ENCODE measurements around the gene TPSAB1.
"Not testable (repeated sequence)": the region's sequence is repeated elsewhere in the genome, so short reads cannot be mapped to it uniquely, and the experiment has no call there.

The TPSAB1 gene

DNA sequence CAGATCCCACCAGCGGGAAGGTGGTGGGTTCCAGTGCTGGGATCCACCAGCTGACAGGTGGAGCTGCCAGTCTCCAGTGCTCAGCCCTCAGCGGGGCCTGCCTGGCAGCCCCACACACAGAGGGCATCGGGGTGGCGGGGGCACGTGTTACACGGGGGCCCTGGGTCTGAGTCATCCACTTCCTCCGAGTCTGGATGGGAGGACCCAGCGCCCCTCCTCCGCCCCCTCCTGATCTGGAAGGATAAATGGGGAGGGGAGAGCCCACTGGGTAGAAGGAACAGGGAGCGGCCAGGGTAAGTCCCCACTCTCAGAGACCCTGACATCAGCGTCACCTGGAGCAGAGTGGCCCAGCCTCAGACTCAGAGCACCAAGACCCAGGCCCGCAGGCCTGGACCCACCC lies at the start of gene TPSAB1:
Gene TPSAB1, plus strand, starts transcription at position 270 of the 400 bp plus-strand sequence. CDS start 234 bp downstream, outside the sequence.
- not testable (repeated sequence) for DNase-seq (ENCODE audit: low read depth, low spot score)

DNA sequence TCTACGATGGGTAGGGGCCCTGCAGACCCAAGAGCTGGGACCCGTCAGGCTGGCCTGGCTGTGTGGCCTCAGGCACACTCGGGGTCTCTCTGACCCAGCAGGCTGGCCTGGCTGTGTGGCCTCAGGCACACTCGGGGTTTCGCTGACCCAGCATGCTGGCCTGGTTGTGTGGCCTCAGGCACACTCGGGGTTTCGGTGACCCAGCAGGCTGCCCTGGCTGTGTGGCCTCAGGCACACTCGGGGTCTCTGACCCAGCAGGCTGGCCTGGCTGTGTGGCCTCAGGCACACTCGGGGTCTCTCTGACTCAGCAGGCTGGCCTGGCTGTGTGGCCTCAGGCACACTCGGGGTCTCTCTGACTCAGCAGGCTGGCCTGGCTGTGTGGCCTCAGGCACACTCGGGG lies 49.7 kb upstream of the TPSAB1 start:
- DNase-seq (ENCODE audit: low read depth, low spot score), result not testable (repeated sequence)

DNA sequence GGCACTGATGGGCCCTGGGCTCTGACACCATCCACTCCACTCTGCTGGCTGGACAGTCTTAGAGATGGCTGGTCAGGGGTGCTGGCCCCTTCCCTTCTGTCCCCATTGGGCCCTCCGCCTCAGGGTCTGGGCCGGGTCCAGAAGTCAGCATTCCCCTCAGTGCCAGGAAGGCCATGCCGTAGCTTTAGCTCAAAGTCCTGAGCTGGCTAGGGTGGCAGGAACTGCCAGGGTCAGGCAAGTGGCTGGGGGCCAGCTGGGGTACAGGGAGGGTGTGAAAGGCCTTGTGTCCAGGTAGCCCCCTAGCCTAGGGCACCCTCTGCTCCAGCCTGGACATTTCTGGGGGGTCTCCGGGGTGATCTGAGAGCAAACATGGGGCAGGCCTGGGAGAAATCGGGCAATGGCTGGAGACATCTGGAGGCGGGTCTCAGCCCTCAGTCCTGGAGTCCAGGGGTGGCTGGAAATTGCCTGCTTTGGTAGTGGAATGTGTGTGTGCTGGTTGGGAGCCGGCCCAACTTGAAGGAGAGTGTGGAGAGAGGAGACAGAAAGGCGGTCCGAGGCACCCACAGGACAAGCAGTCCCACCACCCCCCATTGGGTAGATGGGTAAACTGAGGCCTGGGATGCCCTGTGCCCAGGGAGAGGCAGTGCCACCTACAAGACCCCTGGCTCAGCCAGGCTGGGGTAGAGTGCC lies 48.0 kb upstream of the TPSAB1 start:
- DNase-seq (ENCODE audit: low read depth, low spot score), result no peak

GRCh38 chr16:1193143-1193824 lies 47.2 kb upstream of the TPSAB1 start:
- DNase-seq (ENCODE audit: low read depth, low spot score), result no peak

- no peak for DNase-seq (ENCODE audit: low read depth, low spot score)
These were observed 46.5 kb upstream of the TPSAB1 start for GRCh38 chr16:1193825-1194581.

DNA sequence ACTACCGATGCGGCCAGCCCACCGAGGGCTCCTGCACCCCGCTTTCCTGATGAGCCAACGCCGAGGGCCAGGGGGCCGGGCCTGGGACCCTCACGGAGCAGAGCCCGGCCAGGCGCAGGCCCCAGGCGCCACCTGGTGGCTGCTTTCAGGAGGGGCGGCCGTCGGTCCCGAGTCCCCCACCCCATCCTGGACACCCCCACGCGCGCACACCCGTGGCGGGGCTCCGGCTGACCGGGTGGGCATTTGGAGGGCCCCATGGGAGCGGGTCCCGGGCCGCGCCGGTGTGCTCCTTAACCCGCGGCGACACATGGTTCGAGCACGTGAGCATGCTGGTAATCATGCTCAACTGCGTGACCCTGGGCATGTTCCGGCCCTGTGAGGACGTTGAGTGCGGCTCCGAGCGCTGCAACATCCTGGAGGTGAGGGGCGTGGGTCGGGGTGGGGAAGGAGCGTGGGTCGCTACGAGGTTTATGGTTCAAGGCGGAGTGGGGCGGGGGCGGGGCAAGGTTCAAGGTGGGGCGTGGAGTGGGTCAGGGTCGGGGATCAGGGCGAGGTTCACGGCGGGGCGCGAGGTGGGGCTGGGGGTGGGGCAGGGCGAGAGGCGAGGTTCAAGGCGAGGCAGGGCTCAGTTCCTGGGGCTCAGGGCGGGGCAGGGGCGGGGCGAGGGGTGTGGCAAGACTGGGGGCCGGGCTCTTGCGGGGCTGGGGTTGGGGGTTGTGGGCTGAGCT lies 45.7 kb upstream of the TPSAB1 start:
- DNase-seq (ENCODE audit: low read depth, low spot score), result no peak

DNA sequence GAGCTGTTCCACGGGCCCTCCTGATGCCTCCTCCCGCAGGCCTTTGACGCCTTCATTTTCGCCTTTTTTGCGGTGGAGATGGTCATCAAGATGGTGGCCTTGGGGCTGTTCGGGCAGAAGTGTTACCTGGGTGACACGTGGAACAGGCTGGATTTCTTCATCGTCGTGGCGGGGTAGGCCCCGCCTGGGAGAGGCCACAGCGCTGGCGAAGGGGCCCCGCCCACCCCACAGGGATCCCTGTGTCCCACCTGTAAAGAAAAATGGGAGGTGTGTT lies 45.2 kb upstream of the TPSAB1 start:
- DNase-seq (ENCODE audit: low read depth, low spot score), result no peak

DNA sequence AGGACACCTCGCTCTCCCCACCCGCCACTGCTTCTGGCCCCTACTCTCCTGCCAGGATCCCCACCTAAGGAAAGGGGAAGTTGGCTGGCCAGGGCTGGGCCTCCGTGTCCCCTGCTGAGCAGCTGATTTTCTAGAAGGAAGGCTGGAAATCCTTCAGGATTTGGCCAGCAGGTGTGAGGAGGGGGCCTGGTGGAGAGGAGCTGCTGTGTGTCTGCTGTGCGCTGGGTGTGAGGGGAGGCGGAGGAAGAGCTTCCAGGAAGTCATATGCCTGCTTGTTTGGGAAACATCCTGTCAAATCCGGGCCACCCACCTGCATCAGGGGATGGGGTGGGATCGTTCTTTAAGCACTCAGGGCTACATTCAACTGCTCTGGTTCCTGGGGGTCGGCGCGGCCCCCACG lies 44.0 kb upstream of the TPSAB1 start:
- DNase-seq (ENCODE audit: low read depth, low spot score), result no peak

GRCh38 chr16:1197237-1197866 lies 43.2 kb upstream of the TPSAB1 start:
- DNase-seq (ENCODE audit: low read depth, low spot score), result no peak

DNA sequence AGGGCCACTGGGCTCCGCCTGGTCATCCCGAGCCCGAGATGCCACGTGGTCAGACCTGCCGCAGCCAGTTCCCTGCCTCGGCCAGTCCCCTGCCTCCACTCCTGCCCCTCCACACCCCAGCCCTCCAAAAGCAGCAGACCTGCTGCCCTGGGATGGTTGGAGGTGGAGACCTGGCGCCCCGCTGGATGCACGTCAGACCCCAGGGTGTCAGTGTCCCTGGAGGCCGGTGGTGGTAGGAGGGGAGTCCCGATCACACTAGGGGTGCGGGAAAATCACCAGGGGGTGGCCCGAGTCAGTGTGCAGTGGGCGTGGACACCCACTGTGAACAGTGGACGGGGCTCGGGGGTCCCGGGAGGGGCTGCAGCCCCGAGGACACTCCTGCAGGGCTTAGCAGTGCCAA lies 42.3 kb upstream of the TPSAB1 start:
- no peak for DNase-seq (ENCODE audit: low read depth, low spot score)

- not testable (repeated sequence) for DNase-seq (ENCODE audit: low read depth, low spot score)
These were observed 41.7 kb upstream of the TPSAB1 start for GRCh38 chr16:1198671-1199346.

- DNase-seq (ENCODE audit: low read depth, low spot score), result no peak
These were observed 41.0 kb upstream of the TPSAB1 start for GRCh38 chr16:1199347-1200013.

DNA sequence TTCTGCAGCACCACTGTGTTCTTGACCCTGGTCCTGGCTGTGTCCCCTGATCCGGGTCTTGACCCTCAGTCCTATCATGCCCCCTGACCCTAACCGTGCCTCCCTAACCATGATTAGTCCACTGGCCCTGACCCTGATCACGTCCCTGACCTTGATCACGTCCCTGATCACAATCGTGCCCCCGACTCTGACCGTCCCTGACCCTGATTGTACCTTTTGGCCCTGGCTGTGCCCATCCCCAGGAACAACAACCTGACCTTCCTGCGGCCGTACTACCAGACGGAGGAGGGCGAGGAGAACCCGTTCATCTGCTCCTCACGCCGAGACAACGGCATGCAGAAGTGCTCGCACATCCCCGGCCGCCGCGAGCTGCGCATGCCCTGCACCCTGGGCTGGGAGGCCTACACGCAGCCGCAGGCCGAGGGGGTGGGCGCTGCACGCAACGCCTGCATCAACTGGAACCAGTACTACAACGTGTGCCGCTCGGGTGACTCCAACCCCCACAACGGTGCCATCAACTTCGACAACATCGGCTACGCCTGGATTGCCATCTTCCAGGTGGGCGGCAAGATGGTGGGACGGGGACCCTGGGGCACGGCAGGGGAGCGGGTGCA lies 40.4 kb upstream of the TPSAB1 start:
- DNase-seq (ENCODE audit: low read depth, low spot score), result no peak

- no peak for DNase-seq (ENCODE audit: low read depth, low spot score)
These were observed 39.1 kb upstream of the TPSAB1 start for GRCh38 chr16:1201444-1201843.

DNA sequence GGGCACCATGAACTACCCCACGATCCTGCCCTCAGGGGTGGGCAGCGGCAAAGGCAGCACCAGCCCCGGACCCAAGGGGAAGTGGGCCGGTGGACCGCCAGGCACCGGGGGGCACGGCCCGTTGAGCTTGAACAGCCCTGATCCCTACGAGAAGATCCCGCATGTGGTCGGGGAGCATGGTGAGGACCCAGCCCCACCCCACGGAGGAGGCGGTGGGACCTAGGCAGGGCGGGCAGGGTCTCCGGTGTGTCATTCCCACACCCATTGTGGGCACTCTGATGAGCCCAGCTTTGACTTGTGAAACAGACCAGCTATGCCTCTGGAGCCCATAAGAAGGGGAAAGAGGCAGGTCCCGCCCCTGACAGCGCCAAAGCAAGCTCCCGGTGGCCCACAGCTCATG lies 38.2 kb upstream of the TPSAB1 start:
- no peak for DNase-seq (ENCODE audit: low read depth, low spot score)

DNA sequence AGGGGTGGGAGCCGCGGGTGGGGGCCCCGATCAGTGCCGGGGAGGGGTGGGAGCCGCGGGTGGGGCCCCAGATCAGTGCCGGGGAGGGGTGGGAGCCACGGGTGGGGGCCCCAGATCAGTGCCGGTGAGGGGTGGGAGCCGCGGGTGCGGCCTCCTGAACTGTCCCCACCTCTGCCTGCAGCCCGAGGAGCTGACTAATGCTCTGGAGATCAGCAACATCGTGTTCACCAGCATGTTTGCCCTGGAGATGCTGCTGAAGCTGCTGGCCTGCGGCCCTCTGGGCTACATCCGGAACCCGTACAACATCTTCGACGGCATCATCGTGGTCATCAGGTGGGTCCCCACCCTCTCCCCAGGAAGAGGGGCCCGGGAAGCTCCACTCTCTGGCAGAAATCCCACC lies 35.6 kb upstream of the TPSAB1 start:
- no peak for DNase-seq (ENCODE audit: low read depth, low spot score)

GRCh38 chr16:1206326-1206725 lies 34.2 kb upstream of the TPSAB1 start:
- no peak for DNase-seq (ENCODE audit: low read depth, low spot score)

GRCh38 chr16:1206786-1207185 lies 33.7 kb upstream of the TPSAB1 start:
- no peak for DNase-seq (ENCODE audit: low read depth, low spot score)

- no peak for DNase-seq (ENCODE audit: low read depth, low spot score)
These were observed 32.2 kb upstream of the TPSAB1 start for GRCh38 chr16:1208239-1208830.

- DNase-seq (ENCODE audit: low read depth, low spot score), result no peak
These were observed 31.4 kb upstream of the TPSAB1 start for GRCh38 chr16:1209081-1209480.
